GM10248 (cell line): ENCODE data around the gene PACRG.

Experiments
- CTCF ChIA-PET: fragments of 300-600 bp; sonication (Branson Sonifier 250); formaldehyde crosslinking; extraction: SDS; loops from one replicate; lab custom pipeline; 2021; ENCODE audit warnings: antibody characterized with exemption; lab: Yijun Ruan, JAX
- POLR2A ChIA-PET: fragments of 350-650 bp; sonication (Branson Sonifier 250); formaldehyde crosslinking; extraction: SDS; loops from one replicate; lab custom pipeline; 2020; ENCODE audit warnings: antibody characterized with exemption; lab: Yijun Ruan, JAX
- DNase-seq: peaks from one replicate; pipeline ENCODE4 v3.0.0; 2012; ENCODE audit errors: extremely low spot score
- CTCF ChIP-seq: IDR thresholded peaks from 2 replicates; pipeline ENCODE4 v1.5.1; 2012; ENCODE audit warnings: mild to moderate bottlenecking, low read depth; ENCODE audit errors: extremely low read depth, missing control alignments, control extremely low read depth

The PACRG gene

GRCh38 chr6:163170294-163170883 is 442.6 kb downstream of the PACRG start:
- DNase-seq: peak; percentile 43
- ChIA-PET CTCF (interaction anchor here (0.9 to 2.9 kb wide), 11 partner anchors 8 to 137 kb away, joined by 3 to 13 read pairs (median 4); no protein-coding TSS in a partner anchor), POLR2A (no interaction called here)
- TF ChIP-seq CTCF: peak; percentile 68

- ChIA-PET CTCF (no interaction called here), POLR2A (no interaction called here)
- no peak for TF ChIP-seq CTCF
- DNase-seq: no peak
Observed at GRCh38 chr6:163173741-163174140, 446.0 kb downstream of the PACRG start.

GRCh38 chr6:163175301-163175700 is 447.5 kb downstream of the PACRG start:
- DNase-seq: no peak
- CTCF ChIA-PET: no interaction called here
- POLR2A ChIA-PET: no interaction called here
- TF ChIP-seq CTCF: no peak

GRCh38 chr6:163176097-163176496 is 448.3 kb downstream of the PACRG start:
- ChIA-PET POLR2A (no interaction called here), CTCF (no interaction called here)
- TF ChIP-seq CTCF: no peak
- no peak for DNase-seq

GRCh38 chr6:163177007-163177406 is 449.2 kb downstream of the PACRG start:
- CTCF ChIA-PET: interaction anchor here (1.4 kb wide), 1 partner anchor 9 kb away, joined by 3 read pairs; no protein-coding TSS in a partner anchor
- no peak for DNase-seq
- POLR2A ChIA-PET: no interaction called here
- TF ChIP-seq CTCF: no peak

- POLR2A ChIA-PET: no interaction called here
- DNase-seq: no peak
- no peak for TF ChIP-seq CTCF
- CTCF ChIA-PET: interaction anchor here (1.3 to 1.4 kb wide), 3 partner anchors 8 to 11 kb away, joined by 3 to 8 read pairs (median 3); no protein-coding TSS in a partner anchor
Observed at GRCh38 chr6:163177892-163178420, 450.2 kb downstream of the PACRG start.
